ENCODE data around the gene ALAS1.

DNA sequence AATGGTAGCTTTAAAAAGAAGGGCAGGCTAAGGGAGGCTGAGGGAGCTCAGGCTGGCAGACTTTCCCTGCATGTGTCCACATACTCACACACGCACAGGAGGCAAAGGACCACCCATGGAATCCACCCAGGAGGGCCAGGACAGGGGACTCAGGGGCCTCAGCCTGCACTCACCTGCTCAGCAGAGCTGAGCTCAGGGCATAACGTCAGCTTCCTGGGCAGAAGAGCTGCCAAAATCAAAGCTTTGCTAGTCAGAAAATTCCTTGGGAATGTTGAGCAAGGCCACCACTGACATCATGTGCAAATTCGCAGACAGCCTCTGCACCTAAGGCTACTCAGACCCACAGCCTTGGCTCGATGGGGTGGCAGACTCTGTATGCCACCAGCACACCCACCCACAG lies 16.4 kb upstream of the ALAS1 start:
- TF ChIP-seq TAF1 (IDR thresholded peaks at IDR 0.05; ENCODE audit: borderline replicate concordance, insufficient read depth, low read length): no peak
- TF ChIP-seq SIN3A (IDR thresholded peaks at IDR 0.05; ENCODE audit: borderline replicate concordance, insufficient read depth, low read length): no peak
- TF ChIP-seq POLR2AphosphoS5 (IDR thresholded peaks at IDR 0.05; ENCODE audit: low read depth, low read length): no peak
- TF ChIP-seq, protein P1, sequence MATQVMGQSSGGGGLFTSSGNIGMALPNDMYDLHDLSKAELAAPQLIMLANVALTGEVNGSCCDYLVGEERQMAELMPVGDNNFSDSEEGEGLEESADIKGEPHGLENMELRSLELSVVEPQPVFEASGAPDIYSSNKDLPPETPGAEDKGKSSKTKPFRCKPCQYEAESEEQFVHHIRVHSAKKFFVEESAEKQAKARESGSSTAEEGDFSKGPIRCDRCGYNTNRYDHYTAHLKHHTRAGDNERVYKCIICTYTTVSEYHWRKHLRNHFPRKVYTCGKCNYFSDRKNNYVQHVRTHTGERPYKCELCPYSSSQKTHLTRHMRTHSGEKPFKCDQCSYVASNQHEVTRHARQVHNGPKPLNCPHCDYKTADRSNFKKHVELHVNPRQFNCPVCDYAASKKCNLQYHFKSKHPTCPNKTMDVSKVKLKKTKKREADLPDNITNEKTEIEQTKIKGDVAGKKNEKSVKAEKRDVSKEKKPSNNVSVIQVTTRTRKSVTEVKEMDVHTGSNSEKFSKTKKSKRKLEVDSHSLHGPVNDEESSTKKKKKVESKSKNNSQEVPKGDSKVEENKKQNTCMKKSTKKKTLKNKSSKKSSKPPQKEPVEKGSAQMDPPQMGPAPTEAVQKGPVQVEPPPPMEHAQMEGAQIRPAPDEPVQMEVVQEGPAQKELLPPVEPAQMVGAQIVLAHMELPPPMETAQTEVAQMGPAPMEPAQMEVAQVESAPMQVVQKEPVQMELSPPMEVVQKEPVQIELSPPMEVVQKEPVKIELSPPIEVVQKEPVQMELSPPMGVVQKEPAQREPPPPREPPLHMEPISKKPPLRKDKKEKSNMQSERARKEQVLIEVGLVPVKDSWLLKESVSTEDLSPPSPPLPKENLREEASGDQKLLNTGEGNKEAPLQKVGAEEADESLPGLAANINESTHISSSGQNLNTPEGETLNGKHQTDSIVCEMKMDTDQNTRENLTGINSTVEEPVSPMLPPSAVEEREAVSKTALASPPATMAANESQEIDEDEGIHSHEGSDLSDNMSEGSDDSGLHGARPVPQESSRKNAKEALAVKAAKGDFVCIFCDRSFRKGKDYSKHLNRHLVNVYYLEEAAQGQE (IDR thresholded peaks at IDR 0.05; ENCODE audit: insufficient read depth in 1 of 2, low read depth in 2 of 2, low read length in 2 of 2): no peak

Data from PFSK-1 (cell line).